ENCODE measurements around the gene TMC5.
A peak's percentile ranks its signal among the peaks of the same experiment; 100 is the strongest.
"Not testable (repeated sequence)": the region's sequence is repeated elsewhere in the genome, so short reads cannot be mapped to it uniquely, and the experiment has no call there.

TMC5 gene

GRCh38 chr16:19417640-19418039, at the start of gene TMC5:
Gene TMC5, plus strand, starts transcription at chr16:19417883. Its CDS starts 22,156 bp downstream, at chr16:19440039.
- no peak for DNase-seq

GRCh38 chr16:19372541-19372940, 45.1 kb upstream of the TMC5 start:
- DNase-seq = not testable (repeated sequence)

- DNase-seq = no peak
Observed at GRCh38 chr16:19374402-19374801, 43.3 kb upstream of the TMC5 start.

GRCh38 chr16:19375561-19376158, 42.0 kb upstream of the TMC5 start:
- no peak for DNase-seq

GRCh38 chr16:19377864-19378263, 39.8 kb upstream of the TMC5 start:
- DNase-seq = no peak

- no peak for DNase-seq
Observed at GRCh38 chr16:19378511-19378910, 39.2 kb upstream of the TMC5 start.

- DNase-seq = no peak
Observed at GRCh38 chr16:19379838-19380237, 37.8 kb upstream of the TMC5 start.

GRCh38 chr16:19380328-19380727, 37.4 kb upstream of the TMC5 start:
- no peak for DNase-seq

GRCh38 chr16:19382084-19382801, 35.4 kb upstream of the TMC5 start:
- DNase-seq = no peak

- no peak for DNase-seq
Observed at GRCh38 chr16:19382887-19383816, 34.5 kb upstream of the TMC5 start.

- DNase-seq = no peak
Observed at GRCh38 chr16:19384656-19385055, 33.0 kb upstream of the TMC5 start.

GRCh38 chr16:19386525-19386924, 31.2 kb upstream of the TMC5 start:
- no peak for DNase-seq

- DNase-seq = peak; percentile 5
Observed at GRCh38 chr16:19389246-19389645, 28.4 kb upstream of the TMC5 start.

- not testable (repeated sequence) for DNase-seq
Observed at GRCh38 chr16:19391185-19391776, 26.4 kb upstream of the TMC5 start.

GRCh38 chr16:19392352-19392751, 25.3 kb upstream of the TMC5 start:
- no peak for DNase-seq

- no peak for DNase-seq
Observed at GRCh38 chr16:19393226-19394111, 24.2 kb upstream of the TMC5 start.

- DNase-seq = not testable (repeated sequence)
Observed at GRCh38 chr16:19395646-19396267, 21.9 kb upstream of the TMC5 start.

- DNase-seq = no peak
Observed at GRCh38 chr16:19396555-19397011, 21.1 kb upstream of the TMC5 start.

- DNase-seq = not testable (repeated sequence)
Observed at GRCh38 chr16:19397373-19397772, 20.3 kb upstream of the TMC5 start.

- no peak for DNase-seq
Observed at GRCh38 chr16:19400711-19401110, 17.0 kb upstream of the TMC5 start.

GRCh38 chr16:19406891-19407491, 10.7 kb upstream of the TMC5 start:
- DNase-seq = no peak
